LNCaP clone FGC (cell line): Measurements from ENCODE around the gene DHDH.
"Not testable (repeated sequence)": the region's sequence is repeated elsewhere in the genome, so short reads cannot be mapped to it uniquely, and the experiment has no call there.

Experiments
- DNase-seq: peaks from one replicate; pipeline ENCODE4 v3.0.0-alpha.2; 2011; ENCODE audit warnings: low read depth
- H3K4me3 ChIP-seq: 2 replicates; pipeline ENCODE4 v1.5.1; 2011; ENCODE audit warnings: mild to moderate bottlenecking, low read depth, low read length, control low read depth
- TF ChIP-seq, protein P1 (sequence below): IDR thresholded peaks from 2 replicates; pipeline ENCODE4 v1.5.1; 2012; ENCODE audit warnings: mild to moderate bottlenecking; ENCODE audit not compliant: control insufficient read depth, insufficient read depth; ENCODE audit errors: extremely low read depth

DHDH gene

DNA sequence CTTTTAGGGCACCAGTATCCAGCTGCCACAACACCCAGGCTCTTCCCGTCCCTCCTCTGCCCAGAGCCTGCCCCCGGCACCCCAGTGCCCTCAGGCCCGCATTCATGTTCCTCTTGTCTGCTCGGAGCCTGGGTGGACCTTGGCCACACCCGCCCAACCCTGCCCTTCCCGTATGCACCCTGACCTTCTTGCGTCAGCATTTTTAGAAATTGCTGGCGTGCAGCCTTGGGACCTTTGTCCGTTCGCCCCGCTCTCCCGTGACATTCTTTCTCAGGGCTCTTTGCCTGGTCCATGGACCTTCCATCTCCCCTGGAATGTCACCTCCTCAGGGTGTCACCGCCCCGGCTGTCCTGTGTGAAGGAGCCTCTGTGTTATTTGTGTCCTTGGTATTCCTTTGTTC is 25.8 kb upstream of the DHDH start:
- TF ChIP-seq, protein P1, sequence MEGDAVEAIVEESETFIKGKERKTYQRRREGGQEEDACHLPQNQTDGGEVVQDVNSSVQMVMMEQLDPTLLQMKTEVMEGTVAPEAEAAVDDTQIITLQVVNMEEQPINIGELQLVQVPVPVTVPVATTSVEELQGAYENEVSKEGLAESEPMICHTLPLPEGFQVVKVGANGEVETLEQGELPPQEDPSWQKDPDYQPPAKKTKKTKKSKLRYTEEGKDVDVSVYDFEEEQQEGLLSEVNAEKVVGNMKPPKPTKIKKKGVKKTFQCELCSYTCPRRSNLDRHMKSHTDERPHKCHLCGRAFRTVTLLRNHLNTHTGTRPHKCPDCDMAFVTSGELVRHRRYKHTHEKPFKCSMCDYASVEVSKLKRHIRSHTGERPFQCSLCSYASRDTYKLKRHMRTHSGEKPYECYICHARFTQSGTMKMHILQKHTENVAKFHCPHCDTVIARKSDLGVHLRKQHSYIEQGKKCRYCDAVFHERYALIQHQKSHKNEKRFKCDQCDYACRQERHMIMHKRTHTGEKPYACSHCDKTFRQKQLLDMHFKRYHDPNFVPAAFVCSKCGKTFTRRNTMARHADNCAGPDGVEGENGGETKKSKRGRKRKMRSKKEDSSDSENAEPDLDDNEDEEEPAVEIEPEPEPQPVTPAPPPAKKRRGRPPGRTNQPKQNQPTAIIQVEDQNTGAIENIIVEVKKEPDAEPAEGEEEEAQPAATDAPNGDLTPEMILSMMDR = no peak
- no peak overlapping the region for H3K4me3 ChIP-seq
- no peak for DNase-seq

GRCh38 chr19:48909424-48910077 is 23.9 kb upstream of the DHDH start:
- H3K4me3 ChIP-seq, DNase-seq: not testable (repeated sequence)

GRCh38 chr19:48910803-48911202 is 22.7 kb upstream of the DHDH start:
- TF ChIP-seq, protein P1 = no peak
- H3K4me3 ChIP-seq = no peak overlapping the region
- DNase-seq = no peak

GRCh38 chr19:48913114-48913889 is 20.2 kb upstream of the DHDH start:
- DNase-seq = no peak
- no peak overlapping the region for H3K4me3 ChIP-seq
- TF ChIP-seq, protein P1 = no peak

GRCh38 chr19:48914181-48914580 is 19.3 kb upstream of the DHDH start:
- TF ChIP-seq, protein P1 = no peak
- H3K4me3 ChIP-seq = no peak overlapping the region
- no peak for DNase-seq

GRCh38 chr19:48915757-48916156 is 17.7 kb upstream of the DHDH start:
- H3K4me3 ChIP-seq = no peak overlapping the region
- TF ChIP-seq, protein P1 = no peak
- no peak for DNase-seq

GRCh38 chr19:48918071-48918470 is 15.4 kb upstream of the DHDH start:
- DNase-seq = no peak
- no peak overlapping the region for H3K4me3 ChIP-seq
- TF ChIP-seq, protein P1 = no peak
